K562 (cell line): Measurements from ENCODE around the gene MPV17L2. TPM values are rescaled to one million over a fixed set of nuclear protein-coding genes. Genes with fewer than 3 reads are reported as not detected.

Source experiments
- BMI1 ChIP-seq: fragments of 150-350 bp; IDR thresholded peaks from 2 replicates; pipeline ENCODE4 v1.6.1; 2014; ENCODE audit warnings: low read length
- CBFA2T2 ChIP-seq: fragments of 450-650 bp; conservative IDR thresholded peaks from 2 replicates; pipeline ENCODE4 v1.6.1; 2017; ENCODE audit warnings: mild to moderate bottlenecking
- CREB3 ChIP-seq: fragments of 450-650 bp; conservative IDR thresholded peaks from 2 replicates; pipeline ENCODE4 v1.6.1; 2016; ENCODE audit warnings: missing genetic modification characterization, low read depth, mild to moderate bottlenecking, missing compliant biosample characterization, moderate library complexity
- FOXA3 ChIP-seq, 2 experiments: fragments of 450-650 bp in 1 of 2; sonication (generic) in 1 of 2; formaldehyde crosslinking; IDR thresholded peaks in 1 of 2; conservative IDR thresholded peaks in 1 of 2; 2 replicates each; pipeline versions ENCODE4 v1.4.0 to v1.8.0; 2020 to 2022; ENCODE audit warnings: mild to moderate bottlenecking in 2 of 2, missing genetic modification reagents in 1 of 2
- KDM1A ChIP-seq, 2 experiments: fragments of 450-650 bp; IDR thresholded peaks; 2 replicates each; pipeline ENCODE4 v1.6.1; 2016; ENCODE audit warnings: mild to moderate bottlenecking in 2 of 2
- KDM4B ChIP-seq, 2 experiments: fragments of 450-650 bp in 1 of 2; sonication (generic) in 1 of 2; IDR thresholded peaks; 2 replicates each; pipeline ENCODE4 v1.6.1; 2016 to 2017; ENCODE audit warnings: borderline replicate concordance in 2 of 2, antibody characterized with exemption in 1 of 2, low read depth in 1 of 2, mild to moderate bottlenecking in 1 of 2
- NBN ChIP-seq: fragments of 450-650 bp; IDR thresholded peaks from 2 replicates; pipeline ENCODE4 v1.6.1; 2016; ENCODE audit warnings: low read depth, mild to moderate bottlenecking
- NCOR1 ChIP-seq: fragments of 450-650 bp; IDR thresholded peaks from 2 replicates; pipeline ENCODE4 v1.6.1; 2016; ENCODE audit warnings: mild to moderate bottlenecking, moderate library complexity
- NONO ChIP-seq, 2 experiments: fragments of 200-400 bp in 1 of 2; fragments of 450-650 bp in 1 of 2; formaldehyde crosslinking in 1 of 2; IDR thresholded peaks; 2 replicates each; pipeline ENCODE4 v1.6.1; 2017; ENCODE audit warnings: low read depth in 2 of 2, mild to moderate bottlenecking in 2 of 2, moderate library complexity in 2 of 2, low read length in 1 of 2
- NR1H2 ChIP-seq: sonication (generic); formaldehyde crosslinking; IDR thresholded peaks from 2 replicates; pipeline ENCODE4 v1.4.0; 2020; ENCODE audit warnings: mild to moderate bottlenecking, missing genetic modification reagents
- POLR2AphosphoS5 ChIP-seq: IDR thresholded peaks from 2 replicates; pipeline ENCODE4 v1.6.1; 2011; ENCODE audit warnings: mild to moderate bottlenecking, low read depth, low read length, moderate library complexity; ENCODE audit not compliant: control insufficient read depth, insufficient read depth
- POLR2G ChIP-seq: fragments of 200-400 bp; formaldehyde crosslinking; IDR thresholded peaks from 2 replicates; pipeline ENCODE4 v1.6.1; 2017; ENCODE audit warnings: low read depth, mild to moderate bottlenecking, antibody characterized with exemption, low read length, moderate library complexity
- RCOR1 ChIP-seq, 2 experiments: IDR thresholded peaks; 2 replicates each; pipeline ENCODE4 v1.6.1; 2012; ENCODE audit warnings: low read depth in 2 of 2, low read length in 2 of 2, borderline replicate concordance in 1 of 2, improper control_type of control experiment in 1 of 2
- TAF7 ChIP-seq: fragments of 450-650 bp; IDR thresholded peaks from 2 replicates; pipeline ENCODE4 v1.6.1; 2016; ENCODE audit warnings: missing genetic modification characterization, missing compliant biosample characterization
- TBP ChIP-seq: optimal IDR thresholded peaks from 2 replicates; pipeline ENCODE3; 2011; ENCODE audit warnings: low read depth, low read length, improper control_type of control experiment
- XRCC3 ChIP-seq: fragments of 450-650 bp; IDR thresholded peaks from 2 replicates; pipeline ENCODE4 v1.6.1; 2017; ENCODE audit warnings: mild to moderate bottlenecking, moderate library complexity
- ZBTB1 ChIP-seq: sonication (generic); formaldehyde crosslinking; IDR thresholded peaks from 2 replicates; pipeline ENCODE4 v1.8.1; 2023; ENCODE audit warnings: missing genetic modification reagents, low read depth, mild to moderate bottlenecking, borderline replicate concordance
- ZBTB7A ChIP-seq: IDR thresholded peaks from 2 replicates; pipeline ENCODE4 v1.6.1; 2011; ENCODE audit warnings: low read depth, mild to moderate bottlenecking, low read length, moderate library complexity, borderline replicate concordance; ENCODE audit not compliant: control insufficient read depth
- ZNF639 ChIP-seq, 2 experiments: fragments of 200-800 bp in 1 of 2; sonication (Bioruptor generic) in 1 of 2; sonication (generic) in 1 of 2; formaldehyde crosslinking in 1 of 2; IDR thresholded peaks in 1 of 2; conservative IDR thresholded peaks in 1 of 2; 2 replicates each; pipeline versions ENCODE4 v1.5.0 to v1.6.1; 2016 to 2020; ENCODE audit warnings: missing compliant biosample characterization in 1 of 2, missing genetic modification characterization in 1 of 2, missing genetic modification reagents in 1 of 2
- ZNF766 ChIP-seq: fragments of 200-800 bp; sonication (Bioruptor generic); conservative IDR thresholded peaks from 2 replicates; pipeline ENCODE4 v1.6.1; 2016; ENCODE audit warnings: missing genetic modification characterization, missing compliant biosample characterization
- polyA plus RNA-seq, 8 experiments: library from polyadenylated mRNA; depleted of rRNA in 4 of 8; stranded (reverse) in 5 of 8; unstranded in 3 of 8; fragments of >200 nt; fragmentation: Nextera tagmentation in 2 of 8; fragmentation: Illumina TruSeq in 1 of 8; extraction: Ambion mirVana in 2 of 8; extraction: Trizol in 1 of 8; gene quantifications; 2 replicates each; pipeline versions ENCODE4 v1.2.1 to v1.2.3, GENCODE V29; 2011 to 2014; ENCODE audit warnings: inconsistent platforms in 1 of 8, missing spikeins in 1 of 8
- total RNA-seq, 7 experiments: library from RNA; depleted of rRNA in 6 of 7; stranded (reverse); fragments of >200 nt in 6 of 7; fragmentation: Illumina TruSeq in 2 of 7; extraction: Trizol in 2 of 7; gene quantifications; 2 replicates each; pipeline versions ENCODE4 v1.2.1 to v1.2.3, GENCODE V29; 2011 to 2021; ENCODE audit warnings: low replicate concordance in 1 of 7
- TF ChIP-seq, protein P1 (sequence below): fragments of 450-650 bp; IDR thresholded peaks from 2 replicates; pipeline ENCODE4 v1.6.1; 2014; ENCODE audit warnings: low read depth, mild to moderate bottlenecking, moderate library complexity, borderline replicate concordance

Gene MPV17L2
- total and polyA plus RNA-seq, 9 of the 15 experiments (the other 6 are each of a cell fraction or from before 2014, with no cell fraction given): 10.6 to 60.2 (median 28.5) TPM

DNA sequence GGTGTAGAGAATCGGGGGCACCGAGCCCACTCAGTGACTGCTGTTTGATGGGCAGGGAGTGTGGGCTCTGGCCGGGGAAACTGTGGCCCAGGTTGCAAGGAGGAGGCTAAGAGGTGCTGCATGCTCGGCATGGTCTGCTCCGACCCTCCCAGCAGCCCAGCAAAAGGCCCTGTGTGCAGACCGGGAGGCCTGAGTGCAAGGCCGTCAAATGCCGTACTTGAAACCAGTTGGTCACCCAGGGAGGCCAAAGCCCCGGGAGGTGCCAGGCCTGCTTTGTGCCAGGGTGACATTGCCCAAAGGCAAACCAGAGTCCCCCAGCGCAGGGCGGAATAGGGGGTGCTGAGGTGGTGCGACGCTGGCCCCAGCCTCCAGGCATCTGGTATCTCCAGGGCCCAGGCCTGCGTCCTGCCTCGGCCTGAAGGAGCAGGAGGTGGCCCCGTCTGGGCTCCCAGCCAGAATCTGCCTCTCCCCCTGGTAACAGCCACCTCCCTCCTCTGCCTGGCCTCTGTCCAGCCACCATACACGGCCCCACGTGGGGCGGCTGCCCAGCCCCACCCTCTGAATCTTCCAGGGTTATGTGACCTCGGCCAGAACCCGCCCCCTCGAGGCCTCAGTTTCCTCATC lies 36.1 kb upstream of the MPV17L2 start (continued):
- 0 out of 4 replicates have a peak, but pooled peaks of 1 of the 2 experiments have one; percentile 31 for TF ChIP-seq ZNF639 (CRISPR knock-in tag; conservative IDR thresholded peaks at IDR 0.05 in 1 of 2, IDR thresholded peaks at IDR 0.05 in 1 of 2)
- peak; percentile 54; the same call in 1 of the 2 replicates for TF ChIP-seq ZBTB1 (CRISPR knock-in tag)
- TF ChIP-seq ZBTB7A: peak; percentile 41
- TF ChIP-seq ZNF766 (CRISPR knock-in tag): 0 out of 2 replicates have a peak, but pooled peaks have one; percentile 70
- TF ChIP-seq KDM1A (IDR thresholded peaks at IDR 0.05): no peak; a peak in 1 of 4 replicates
- peak; percentile 82 for TF ChIP-seq NBN
- TF ChIP-seq, protein P1, sequence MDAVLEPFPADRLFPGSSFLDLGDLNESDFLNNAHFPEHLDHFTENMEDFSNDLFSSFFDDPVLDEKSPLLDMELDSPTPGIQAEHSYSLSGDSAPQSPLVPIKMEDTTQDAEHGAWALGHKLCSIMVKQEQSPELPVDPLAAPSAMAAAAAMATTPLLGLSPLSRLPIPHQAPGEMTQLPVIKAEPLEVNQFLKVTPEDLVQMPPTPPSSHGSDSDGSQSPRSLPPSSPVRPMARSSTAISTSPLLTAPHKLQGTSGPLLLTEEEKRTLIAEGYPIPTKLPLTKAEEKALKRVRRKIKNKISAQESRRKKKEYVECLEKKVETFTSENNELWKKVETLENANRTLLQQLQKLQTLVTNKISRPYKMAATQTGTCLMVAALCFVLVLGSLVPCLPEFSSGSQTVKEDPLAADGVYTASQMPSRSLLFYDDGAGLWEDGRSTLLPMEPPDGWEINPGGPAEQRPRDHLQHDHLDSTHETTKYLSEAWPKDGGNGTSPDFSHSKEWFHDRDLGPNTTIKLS: no peak
- TF ChIP-seq CBFA2T2: peak; percentile 81
- no peak for TF ChIP-seq TAF7
- peak in 1 of 2 experiments; percentile 17; a peak in 1 of 4 replicates for TF ChIP-seq FOXA3 (CRISPR knock-in tag; conservative IDR thresholded peaks at IDR 0.05 in 1 of 2, IDR thresholded peaks at IDR 0.05 in 1 of 2)
- TF ChIP-seq NR1H2: no peak
- TF ChIP-seq POLR2G: peak; percentile 68
- TF ChIP-seq TBP: peak; percentile 30
- peak in 1 of 2 experiments; percentile 74; a peak in 1 of 4 replicates for TF ChIP-seq RCOR1 (IDR thresholded peaks at IDR 0.05; ENCODE audit: borderline replicate concordance in 1 of 2, low read depth in 2 of 2, low read length in 2 of 2)
- TF ChIP-seq NCOR1: peak; percentile 80
- 0 out of 2 replicates have a peak, but pooled peaks have one; percentile 43 for TF ChIP-seq CREB3 (tag)
- TF ChIP-seq XRCC3: no peak
- peak; percentile 73 for TF ChIP-seq POLR2AphosphoS5
- peak in 1 of 2 experiments; percentile 60; a peak in 2 of 4 replicates for TF ChIP-seq NONO (IDR thresholded peaks at IDR 0.05; ENCODE audit: low read depth in 2 of 2, low read length in 1 of 2)
- TF ChIP-seq KDM4B (IDR thresholded peaks at IDR 0.05; ENCODE audit: borderline replicate concordance in 2 of 2, low read depth in 1 of 2): peak in 1 of 2 experiments; percentile 63; a peak in 1 of 4 replicates
- no peak for TF ChIP-seq BMI1
